Fibroblast of lung (primary cell): ENCODE results near the gene FAAP20.

Source experiments
- CTCF ChIP-seq, 2 donors: IDR thresholded peaks in 1 of 2; conservative IDR thresholded peaks in 1 of 2; 1 replicate in 1 of 2; 2 replicates in 1 of 2; pipeline ENCODE4 v1.5.1; 2011 to 2012; ENCODE audit warnings: low read length in 2 of 2, control low read depth in 1 of 2, inconsistent platforms in 1 of 2, low read depth in 1 of 2, mild to moderate bottlenecking in 1 of 2
- EZH2 ChIP-seq: IDR thresholded peaks from 2 replicates; pipeline ENCODE4 v1.5.1; 2012; ENCODE audit warnings: low read length, control low read depth, mild to moderate bottlenecking; ENCODE audit errors: missing control alignments

- TF ChIP-seq CTCF (conservative IDR thresholded peaks at IDR 0.05 in 1 of 2, IDR thresholded peaks at IDR 0.05 in 1 of 2; ENCODE audit: low read depth in 1 of 2, low read length in 2 of 2) (no peak), EZH2 (no peak)
These were observed 38.8 kb downstream of the FAAP20 start for GRCh38 chr1:2155788-2156187.
